ENCODE measurements around the gene AKR7A2.
A peak's percentile ranks its signal among the peaks of the same experiment; 100 is the strongest.
"Not testable (repeated sequence)": the region's sequence is repeated elsewhere in the genome, so short reads cannot be mapped to it uniquely, and the experiment has no call there.

Gene AKR7A2

DNA sequence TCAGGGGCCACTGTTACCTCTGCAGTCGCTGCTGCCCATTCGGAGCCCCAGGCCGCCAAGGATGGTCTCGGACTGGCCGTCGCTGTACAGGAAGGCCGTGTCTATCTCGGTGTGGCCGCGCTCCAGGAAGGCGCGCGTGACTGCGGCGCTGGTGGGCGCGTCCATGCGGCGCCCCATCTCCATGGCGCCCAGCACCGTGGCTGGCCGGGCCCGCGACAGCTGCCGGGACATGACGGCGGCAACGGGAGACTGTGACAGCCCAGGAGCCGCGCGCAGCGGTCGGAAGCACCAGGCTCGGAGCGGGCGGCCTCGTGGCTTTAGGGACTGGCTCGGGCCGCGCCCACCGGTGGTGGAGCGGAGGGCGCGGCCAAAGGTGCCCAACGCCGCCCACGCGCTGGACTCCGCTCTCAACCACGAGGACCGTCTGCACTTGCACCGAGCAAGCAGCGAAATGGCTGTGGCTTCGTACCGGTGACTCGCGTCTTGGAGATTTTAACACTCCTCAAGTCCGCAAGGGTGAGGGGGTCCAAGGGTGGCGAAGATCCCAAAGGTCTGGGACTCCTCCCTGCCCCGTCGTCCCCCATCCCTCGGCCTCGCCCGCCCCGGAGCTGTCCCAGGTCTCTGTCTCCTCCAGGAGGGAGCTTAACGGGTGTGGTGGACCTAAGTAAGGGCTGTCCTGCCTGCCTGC is 38.0 kb downstream of the AKR7A2 start:
- DNase-seq = not testable (repeated sequence)

DNA sequence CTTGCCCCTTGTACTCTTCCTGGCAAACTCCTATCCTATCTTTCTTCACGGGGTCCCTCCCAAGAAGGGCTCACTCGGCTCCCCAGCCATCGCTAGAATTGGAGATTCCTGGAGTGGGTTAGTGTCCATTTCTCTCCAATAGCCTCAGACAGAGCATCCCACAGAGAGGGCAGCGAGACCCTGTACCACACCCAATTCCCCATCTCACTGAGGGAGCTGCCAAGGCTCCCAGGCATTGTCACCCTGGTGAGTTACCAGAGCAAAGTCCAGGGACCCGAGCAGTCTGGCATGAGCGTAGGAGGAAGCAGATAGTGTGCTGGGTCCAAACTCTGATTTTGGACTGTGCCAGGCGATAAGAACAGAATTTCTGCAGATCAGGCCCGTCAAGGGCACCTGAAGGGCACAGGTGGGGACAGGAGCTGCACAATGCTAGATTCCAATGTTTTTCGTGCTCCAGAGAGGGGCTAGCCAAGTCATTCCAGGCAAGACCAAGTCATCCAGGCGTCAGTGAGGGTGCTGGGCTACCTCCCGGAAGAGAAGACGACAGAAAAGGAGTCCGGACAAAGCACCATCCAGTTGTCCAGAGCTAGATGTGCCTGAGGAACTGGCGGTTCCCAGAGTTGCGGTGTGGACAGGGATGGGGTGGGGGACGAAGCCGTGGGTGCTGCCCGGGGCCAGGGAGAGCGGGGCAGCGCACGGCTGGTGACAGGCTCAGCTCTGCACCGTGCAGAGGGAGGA is 38.7 kb downstream of the AKR7A2 start:
- no peak for DNase-seq
- in situ Hi-C loops (cut with MboI; ENCODE audit: low pct_unique_long_range_greater_than_20kb, low sequenced_read_pairs) = no loop called here

More for the DNA sequence above, 38.0 kb downstream of the AKR7A2 start:
- in situ Hi-C loops (cut with MboI; ENCODE audit: low pct_unique_long_range_greater_than_20kb, low sequenced_read_pairs) = not testable (repeated sequence)

DNA sequence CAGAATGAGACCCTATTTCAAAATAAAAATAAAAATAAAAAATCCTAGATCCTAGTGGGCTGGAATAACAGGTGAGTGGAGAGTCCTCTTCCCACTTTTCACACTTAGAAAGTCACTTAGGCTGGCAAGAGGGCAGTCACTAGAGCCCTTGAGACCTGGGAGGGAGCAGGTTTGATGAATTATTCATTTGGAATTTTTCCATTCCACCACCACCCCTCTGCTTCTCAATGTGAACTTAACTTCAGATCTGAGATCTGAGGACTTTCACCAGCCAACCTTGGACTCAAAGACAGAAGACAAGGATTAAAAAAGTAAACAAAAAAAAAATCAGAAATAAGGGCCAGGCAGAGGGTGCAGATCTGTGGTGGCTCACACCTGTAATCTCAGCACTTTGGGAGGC is 39.9 kb downstream of the AKR7A2 start:
- no peak for DNase-seq
- in situ Hi-C loops (cut with MboI; ENCODE audit: low pct_unique_long_range_greater_than_20kb, low sequenced_read_pairs) = no loop called here

DNA sequence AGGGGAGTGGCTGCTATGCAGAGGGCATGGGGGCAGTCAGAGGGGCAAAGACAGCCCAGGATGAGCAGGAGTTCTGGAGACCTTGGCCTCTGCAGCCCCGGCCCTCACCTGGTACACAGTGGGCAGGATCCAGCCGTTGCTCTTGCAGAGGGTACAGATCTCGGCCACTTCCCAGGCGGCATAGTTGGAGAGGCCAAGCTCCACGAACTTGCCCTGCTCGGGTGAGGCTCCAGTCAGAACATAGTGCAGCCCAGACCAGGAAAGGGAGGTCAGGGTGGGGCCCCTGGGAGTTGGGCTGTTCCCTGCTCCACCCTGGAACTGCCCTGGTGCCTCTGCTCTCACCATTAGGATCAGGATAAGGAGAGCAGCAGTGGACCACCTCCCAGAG is 41.6 kb downstream of the AKR7A2 start:
- DNase-seq; in situ Hi-C loops (cut with MboI; ENCODE audit: low pct_unique_long_range_greater_than_20kb, low sequenced_read_pairs): not testable (repeated sequence)

DNA sequence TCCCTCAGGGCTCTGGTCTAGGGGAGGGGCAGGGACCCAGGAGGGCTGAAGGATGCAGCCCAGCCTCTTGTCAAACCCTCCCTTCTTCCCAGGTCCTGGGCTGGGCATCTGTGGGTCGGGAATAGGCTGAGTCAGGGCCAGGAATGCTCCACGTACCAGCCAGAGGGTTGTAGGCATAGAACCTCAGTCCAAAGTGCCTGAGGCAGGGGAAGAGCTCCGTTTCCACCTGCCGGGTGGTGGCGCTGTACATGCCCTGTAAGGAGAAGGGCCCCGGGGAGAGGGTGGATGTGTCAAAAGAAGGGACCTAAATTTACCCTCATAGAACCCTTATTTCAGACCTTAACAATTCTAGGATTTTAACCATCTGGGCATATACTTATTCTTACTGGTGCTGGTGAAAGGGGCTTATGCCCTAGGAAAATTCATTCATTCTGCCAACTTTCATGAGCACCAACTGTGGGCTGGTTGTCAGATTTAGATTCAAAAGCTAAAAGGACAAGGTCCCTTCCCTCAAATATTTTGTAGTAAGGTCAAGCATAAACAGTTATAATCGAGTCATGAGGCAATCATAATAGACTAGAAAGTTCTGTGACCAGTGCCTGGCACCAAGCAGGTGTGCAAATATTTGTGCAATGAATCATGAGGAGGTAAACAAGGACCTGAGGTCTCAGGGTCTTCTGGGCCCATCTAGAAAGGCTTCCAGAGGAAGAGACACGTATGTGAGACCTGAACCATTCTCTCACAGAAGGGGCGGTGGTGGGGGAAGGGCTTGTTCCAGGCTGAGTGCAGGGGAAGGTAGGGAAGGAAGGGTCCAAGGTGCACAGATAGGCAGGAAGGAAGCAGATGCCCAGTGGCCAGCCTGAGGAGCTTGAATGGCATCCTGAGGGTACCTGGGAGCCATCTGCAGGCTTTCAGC is 42.3 kb downstream of the AKR7A2 start:
- in situ Hi-C loops (cut with MboI; ENCODE audit: low pct_unique_long_range_greater_than_20kb, low sequenced_read_pairs); DNase-seq: not testable (repeated sequence)

DNA sequence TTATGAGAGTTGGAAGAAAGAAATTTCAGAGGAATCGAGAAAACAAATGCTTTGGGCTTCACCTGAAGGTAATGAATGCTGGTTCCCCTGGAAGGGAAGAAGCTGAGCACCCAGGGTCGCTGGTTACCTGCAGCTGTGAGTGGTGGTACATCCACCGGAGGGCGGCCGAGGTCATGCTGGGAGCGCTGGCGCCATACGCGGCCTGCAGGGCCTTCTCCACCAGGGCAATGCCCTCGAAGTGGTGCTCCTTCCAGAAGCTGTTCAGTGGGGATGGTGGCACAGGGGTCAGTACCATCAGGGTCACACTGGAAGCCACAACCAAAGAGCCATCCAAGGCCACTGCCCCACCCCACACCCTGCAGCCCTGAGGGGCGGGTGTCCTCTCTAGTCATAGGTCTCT is 43.5 kb downstream of the AKR7A2 start:
- in situ Hi-C loops (cut with MboI; ENCODE audit: low pct_unique_long_range_greater_than_20kb, low sequenced_read_pairs) = no loop called here
- DNase-seq = no peak

DNA sequence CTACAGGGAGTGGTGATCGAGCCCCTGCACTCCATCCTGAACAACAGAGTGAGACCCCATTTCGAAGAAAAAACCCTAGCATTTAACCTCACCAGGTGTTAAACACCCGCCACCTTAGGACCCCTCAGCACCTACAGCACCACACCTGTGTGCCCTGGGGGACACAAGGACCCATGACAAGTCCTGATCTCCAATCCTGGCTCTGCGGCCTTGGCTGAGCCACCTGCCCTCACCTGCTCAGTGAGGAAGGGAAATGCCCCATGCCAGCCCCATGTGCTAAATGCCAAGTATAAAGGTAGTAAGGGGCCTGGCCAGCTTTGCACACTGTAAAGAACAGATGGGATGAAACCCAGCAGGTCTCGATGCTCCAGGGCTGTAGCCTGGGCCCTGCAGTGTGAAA is 49.2 kb downstream of the AKR7A2 start:
- in situ Hi-C loops (cut with MboI; ENCODE audit: low pct_unique_long_range_greater_than_20kb, low sequenced_read_pairs) = no loop called here
- DNase-seq = no peak

DNA sequence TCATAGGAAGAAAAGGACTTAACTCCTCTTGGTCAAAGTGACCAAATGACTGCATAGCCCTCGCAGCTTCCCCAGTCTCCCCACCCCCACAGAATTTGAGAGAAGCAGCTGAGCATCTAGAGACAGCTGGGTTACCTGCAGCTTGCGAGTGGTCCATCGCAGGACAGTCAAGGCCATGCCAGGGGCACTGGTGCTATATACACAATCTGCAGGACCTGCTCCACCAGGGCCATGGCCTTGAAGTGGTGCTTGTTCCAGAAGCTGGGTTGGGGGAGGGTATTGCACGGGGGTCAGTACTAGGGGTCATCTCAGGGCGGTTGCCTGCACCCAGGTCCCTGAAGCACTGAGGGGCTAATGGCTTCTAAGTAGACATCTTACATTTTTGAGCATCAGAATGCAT is 49.9 kb downstream of the AKR7A2 start:
- peak; percentile 19 for DNase-seq
- in situ Hi-C loops (cut with MboI; ENCODE audit: low pct_unique_long_range_greater_than_20kb, low sequenced_read_pairs) = no loop called here

DNA sequence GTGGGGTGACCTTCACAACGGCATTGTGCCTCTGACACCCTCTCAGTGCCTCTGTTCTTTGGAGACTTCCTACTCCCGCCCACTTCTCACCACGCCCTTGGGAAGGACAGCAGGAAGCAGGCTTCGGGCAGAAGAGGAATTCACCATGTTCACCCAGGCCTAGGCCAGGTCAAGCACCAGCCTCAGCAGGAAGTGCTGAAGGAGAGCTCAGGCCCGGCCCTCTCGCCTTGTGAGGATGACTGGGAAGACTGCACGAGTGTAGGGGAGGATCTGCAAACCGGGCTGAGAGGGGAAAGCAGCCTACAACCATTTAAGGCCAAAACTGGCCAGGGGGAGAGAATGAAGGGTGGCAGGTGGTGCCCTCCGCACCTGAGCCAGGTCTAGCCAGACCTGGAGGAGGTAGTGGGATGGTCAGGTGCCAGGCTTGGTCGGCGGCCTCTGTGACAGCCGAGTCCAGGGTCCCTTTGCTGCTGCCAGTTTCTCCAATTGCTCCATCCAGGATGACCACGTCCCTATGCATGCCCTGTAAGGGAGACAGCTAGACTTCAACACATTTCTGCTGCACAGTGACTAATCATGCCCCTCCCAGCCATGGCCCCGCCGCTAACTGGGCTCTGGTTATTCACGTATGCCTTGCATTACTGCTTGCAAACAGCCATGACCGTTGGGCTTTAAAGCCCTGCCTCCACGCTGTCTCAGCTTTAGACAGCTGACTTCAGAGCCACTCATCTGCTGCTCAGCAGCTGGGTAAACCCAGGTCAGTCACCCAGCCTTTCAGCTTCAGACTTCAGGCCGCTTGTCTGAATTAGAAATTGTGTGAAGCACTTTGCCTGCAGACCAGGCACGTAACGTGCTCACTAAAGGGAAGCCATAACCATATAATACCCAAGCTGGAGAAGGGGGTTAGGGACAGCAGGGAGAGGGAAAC is 51.5 kb downstream of the AKR7A2 start:
- in situ Hi-C loops (cut with MboI; ENCODE audit: low pct_unique_long_range_greater_than_20kb, low sequenced_read_pairs) = no loop called here
- DNase-seq = peak; percentile 8

DNA sequence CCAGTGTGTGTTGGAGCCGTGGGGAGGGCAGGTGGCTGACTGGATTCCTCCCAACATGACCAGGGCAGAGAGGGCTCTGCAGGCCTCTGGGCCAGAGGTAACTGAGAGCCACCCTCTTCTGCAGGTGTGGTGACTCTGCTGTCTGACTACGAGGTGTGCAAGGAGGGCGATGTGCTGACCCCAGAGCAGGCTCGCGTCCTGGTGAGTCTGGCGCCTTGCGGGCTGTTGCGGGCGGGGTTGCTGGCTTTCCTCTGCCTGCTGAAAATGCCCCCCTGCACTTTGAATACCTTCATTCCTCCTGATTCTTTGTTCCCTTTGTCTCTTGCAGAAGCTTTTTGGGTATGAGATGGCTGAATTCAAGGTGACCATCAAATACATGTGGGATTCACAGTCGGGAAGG is 53.6 kb downstream of the AKR7A2 start:
- in situ Hi-C loops (cut with MboI; ENCODE audit: low pct_unique_long_range_greater_than_20kb, low sequenced_read_pairs) = no loop called here
- no peak for DNase-seq

DNA sequence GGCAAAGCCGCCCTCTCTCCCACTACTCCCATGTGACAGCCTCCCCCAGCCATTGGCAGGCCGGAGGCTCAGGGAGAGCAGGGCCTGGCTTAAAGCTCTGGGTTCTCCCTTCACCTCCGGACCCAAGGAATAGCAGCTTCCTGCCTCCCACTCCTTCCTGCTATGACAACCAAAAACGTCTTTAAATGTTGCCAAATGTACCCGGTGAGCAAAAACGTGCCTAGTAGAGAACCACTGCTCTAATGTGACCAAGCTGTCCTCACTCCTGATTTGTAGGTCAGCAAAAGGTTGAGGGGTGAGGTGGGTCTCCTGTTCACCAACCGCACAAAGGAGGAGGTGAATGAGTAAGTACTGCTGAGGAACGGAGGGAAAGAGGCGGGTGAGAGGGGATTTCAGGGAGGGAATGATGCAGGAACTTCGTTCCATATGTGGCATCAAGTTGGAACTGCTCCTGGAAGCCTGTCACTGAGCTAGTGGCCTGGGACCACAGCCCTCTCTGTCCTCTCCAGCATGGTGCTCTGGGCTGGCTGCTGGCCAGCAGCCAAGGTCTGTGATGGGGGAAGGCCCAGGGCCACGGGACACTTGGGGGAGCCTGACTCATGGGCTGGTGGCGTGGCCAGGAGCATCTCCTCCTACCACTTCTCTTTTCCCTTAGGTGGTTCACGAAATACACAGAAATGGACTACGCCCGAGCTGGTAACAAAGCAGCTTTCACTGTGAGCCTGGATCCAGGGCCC is 54.6 kb downstream of the AKR7A2 start:
- no peak for DNase-seq
- in situ Hi-C loops (cut with MboI; ENCODE audit: low pct_unique_long_range_greater_than_20kb, low sequenced_read_pairs) = no loop called here

DNA sequence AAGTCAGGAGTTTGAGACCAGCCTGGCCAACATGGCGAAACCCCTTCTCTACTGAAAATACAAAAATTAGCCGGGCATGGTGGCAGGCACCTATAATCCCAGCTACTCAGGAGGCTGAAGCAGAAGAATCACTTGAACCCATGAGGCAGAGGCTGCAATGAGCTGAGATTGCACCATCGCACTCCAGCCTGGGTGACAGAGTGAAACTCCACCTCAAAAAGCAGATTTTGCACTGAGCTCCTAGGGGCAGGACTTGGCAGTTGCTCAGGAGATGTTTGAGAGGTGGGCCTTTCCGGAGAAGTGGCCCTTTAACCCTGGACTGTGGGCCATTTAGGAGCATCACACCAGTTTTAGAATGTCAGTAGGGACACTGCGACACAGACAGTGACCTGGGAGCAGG is 55.6 kb downstream of the AKR7A2 start:
- in situ Hi-C loops (cut with MboI; ENCODE audit: low pct_unique_long_range_greater_than_20kb, low sequenced_read_pairs); DNase-seq: not testable (repeated sequence)

DNA sequence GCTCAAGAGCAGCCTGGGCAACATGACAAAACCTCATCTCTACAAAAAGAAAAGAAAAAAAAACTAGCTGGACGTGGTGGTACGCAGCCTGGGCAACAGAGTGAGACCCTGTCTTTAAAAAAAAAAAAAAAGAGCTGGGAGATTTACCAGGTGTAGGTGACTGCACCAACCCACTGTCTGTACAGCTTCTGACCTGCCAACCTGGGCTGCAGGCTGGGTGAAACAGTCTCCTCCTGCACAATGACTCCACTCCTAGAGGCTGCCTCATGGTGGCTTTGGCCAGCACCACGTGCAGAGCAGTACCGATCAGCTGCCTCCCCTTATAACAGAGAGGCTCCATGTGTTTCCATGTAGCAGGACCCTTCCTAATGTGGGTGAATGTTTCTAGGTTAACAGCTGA is 56.7 kb downstream of the AKR7A2 start:
- in situ Hi-C loops (cut with MboI; ENCODE audit: low pct_unique_long_range_greater_than_20kb, low sequenced_read_pairs) = no loop called here
- no peak for DNase-seq

DNA sequence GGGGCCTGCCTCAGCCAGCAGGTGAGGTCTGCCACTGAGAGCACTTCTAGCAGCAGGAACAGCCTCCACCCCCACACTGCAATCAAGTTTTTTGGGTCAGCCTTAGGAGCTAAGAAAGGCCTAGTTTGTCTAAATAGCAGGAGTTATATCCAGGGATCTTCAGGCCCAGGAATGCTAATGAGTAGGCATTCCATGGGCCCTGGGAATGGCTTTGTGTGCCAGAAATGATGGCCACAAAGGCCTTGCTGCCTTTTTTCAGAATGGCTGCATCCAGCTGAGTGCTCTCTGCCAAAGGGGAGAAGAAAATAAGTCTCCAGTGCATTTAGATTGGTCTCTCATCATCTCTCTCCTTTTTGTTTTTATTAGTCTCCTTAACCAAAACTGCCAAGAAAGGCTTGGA is 57.5 kb downstream of the AKR7A2 start:
- DNase-seq = no peak
- in situ Hi-C loops (cut with MboI; ENCODE audit: low pct_unique_long_range_greater_than_20kb, low sequenced_read_pairs) = no loop called here

Data from KBM-7 (cell line).